OCI-LY1 (cell line): ENCODE results near the gene KCP.

ENCODE experiments used
- H2AFZ ChIP-seq: fragments of 200-600 bp; sonication (generic), shearing (Covaris generic); 2 replicates; pipeline ENCODE4 v1.6.0; 2014; ENCODE audit warnings: antibody characterized with exemption, mild to moderate bottlenecking, low read length
- H3F3A ChIP-seq: fragments of 200-600 bp; sonication (generic), shearing (Covaris generic); 2 replicates; pipeline ENCODE4 v1.6.0; 2014; ENCODE audit warnings: mild to moderate bottlenecking, antibody characterized with exemption, low read length, moderate library complexity; ENCODE audit not compliant: insufficient read depth
- H3K27ac ChIP-seq: fragments of 200-600 bp; sonication (generic); 2 replicates; pipeline ENCODE4 v1.5.1; 2014; ENCODE audit warnings: low read length, mixed run types, mild to moderate bottlenecking, low read depth; ENCODE audit not compliant: poor library complexity, severe bottlenecking
- H3K27me3 ChIP-seq: fragments of 200-600 bp; sonication (generic); 2 replicates; pipeline ENCODE4 v1.6.0; 2014; ENCODE audit warnings: antibody characterized with exemption, mild to moderate bottlenecking, low read length, moderate library complexity; ENCODE audit not compliant: insufficient read depth
- H3K36me3 ChIP-seq: fragments of 200-600 bp; sonication (generic); 2 replicates; pipeline ENCODE4 v1.6.1; 2014; ENCODE audit warnings: mild to moderate bottlenecking, antibody characterized with exemption, low read length, moderate library complexity, mixed read lengths; ENCODE audit not compliant: insufficient read depth
- H3K4me1 ChIP-seq: fragments of 200-600 bp; sonication (generic); 2 replicates; pipeline ENCODE4 v1.5.1; 2014; ENCODE audit warnings: mild to moderate bottlenecking, low read length, moderate library complexity; ENCODE audit not compliant: insufficient read depth, severe bottlenecking
- H3K4me2 ChIP-seq: fragments of 200-600 bp; sonication (generic), shearing (Covaris generic); 2 replicates; pipeline ENCODE4 v1.6.1; 2014; ENCODE audit warnings: low read length
- H3K4me3 ChIP-seq: fragments of 200-600 bp; sonication (generic); 2 replicates; pipeline ENCODE4 v1.5.1; 2014; ENCODE audit warnings: low read length, low read depth, mild to moderate bottlenecking, mixed read lengths; ENCODE audit not compliant: poor library complexity, severe bottlenecking
- H3K79me2 ChIP-seq: fragments of 200-600 bp; shearing (Covaris generic); 2 replicates; pipeline ENCODE4 v1.6.1; 2016; ENCODE audit warnings: mixed run types, low read length, mixed read lengths; ENCODE audit not compliant: insufficient read depth
- H3K9ac ChIP-seq: fragments of 200-600 bp; sonication (generic), shearing (Covaris generic); 2 replicates; pipeline ENCODE4 v1.6.1; 2014; ENCODE audit warnings: mild to moderate bottlenecking, low read length, mixed read lengths
- H3K9me2 ChIP-seq: fragments of 200-600 bp; sonication (generic), shearing (Covaris generic); 2 replicates; pipeline ENCODE4 v1.6.1; 2014; ENCODE audit warnings: low read depth, mild to moderate bottlenecking, low read length, mixed read lengths
- H3K9me3 ChIP-seq: fragments of 200-600 bp; shearing (Covaris generic); 2 replicates; pipeline ENCODE4 v1.6.1; 2014; ENCODE audit warnings: low read length, mixed read lengths
- H4K20me1 ChIP-seq: fragments of 200-600 bp; sonication (generic), shearing (Covaris generic); 2 replicates; pipeline ENCODE4 v1.6.0; 2016; ENCODE audit warnings: mild to moderate bottlenecking, low read length; ENCODE audit not compliant: insufficient read depth
- EZH2 ChIP-seq: fragments of 200-600 bp; sonication (generic), shearing (Covaris generic); IDR thresholded peaks from 2 replicates; pipeline ENCODE4 v1.8.0; 2017; ENCODE audit warnings: borderline replicate concordance, mixed run types, mild to moderate bottlenecking, antibody characterized with exemption, low read length, moderate library complexity, mixed read lengths
- TF ChIP-seq, protein P1 (sequence below): fragments of 200-600 bp; sonication (generic), shearing (Covaris generic); IDR thresholded peaks from 2 replicates; pipeline ENCODE4 v1.5.1; 2017; ENCODE audit warnings: mild to moderate bottlenecking, antibody characterized with exemption, low read length, moderate library complexity, mixed read lengths

The KCP gene

GRCh38 chr7:128932862-128933179 is 22.3 kb upstream of the KCP start:
- TF ChIP-seq EZH2 = no peak
- TF ChIP-seq, protein P1, sequence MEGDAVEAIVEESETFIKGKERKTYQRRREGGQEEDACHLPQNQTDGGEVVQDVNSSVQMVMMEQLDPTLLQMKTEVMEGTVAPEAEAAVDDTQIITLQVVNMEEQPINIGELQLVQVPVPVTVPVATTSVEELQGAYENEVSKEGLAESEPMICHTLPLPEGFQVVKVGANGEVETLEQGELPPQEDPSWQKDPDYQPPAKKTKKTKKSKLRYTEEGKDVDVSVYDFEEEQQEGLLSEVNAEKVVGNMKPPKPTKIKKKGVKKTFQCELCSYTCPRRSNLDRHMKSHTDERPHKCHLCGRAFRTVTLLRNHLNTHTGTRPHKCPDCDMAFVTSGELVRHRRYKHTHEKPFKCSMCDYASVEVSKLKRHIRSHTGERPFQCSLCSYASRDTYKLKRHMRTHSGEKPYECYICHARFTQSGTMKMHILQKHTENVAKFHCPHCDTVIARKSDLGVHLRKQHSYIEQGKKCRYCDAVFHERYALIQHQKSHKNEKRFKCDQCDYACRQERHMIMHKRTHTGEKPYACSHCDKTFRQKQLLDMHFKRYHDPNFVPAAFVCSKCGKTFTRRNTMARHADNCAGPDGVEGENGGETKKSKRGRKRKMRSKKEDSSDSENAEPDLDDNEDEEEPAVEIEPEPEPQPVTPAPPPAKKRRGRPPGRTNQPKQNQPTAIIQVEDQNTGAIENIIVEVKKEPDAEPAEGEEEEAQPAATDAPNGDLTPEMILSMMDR = no peak
- no peak overlapping the region for H3K4me3 ChIP-seq
- H3K79me2 ChIP-seq = no peaks in the 10 kb centered on the region
- no peak overlapping the region for H3K9ac ChIP-seq
- H3K4me1 ChIP-seq = peaks cover 14% of the 10 kb centered on the region
- H3K9me2 ChIP-seq = no peaks in the 10 kb centered on the region
- H2AFZ ChIP-seq = no peak overlapping the region
- no peaks in the 10 kb centered on the region for H4K20me1 ChIP-seq
- peak overlapping the region; percentile 12; the same call in 1 of the 2 replicates for H3K4me2 ChIP-seq
- peaks cover 21% of the 10 kb centered on the region; the same call in 1 of the 2 replicates for H3K27me3 ChIP-seq
- no peaks in the 10 kb centered on the region for H3K9me3 ChIP-seq
- no peak overlapping the region for H3K27ac ChIP-seq
- H3K36me3 ChIP-seq = no peaks in the 10 kb centered on the region
- no peaks in the 10 kb centered on the region for H3F3A ChIP-seq

- H3K36me3 ChIP-seq = no peaks in the 10 kb centered on the region
- no peaks in the 10 kb centered on the region for H3K79me2 ChIP-seq
- TF ChIP-seq, protein P1 = no peak
- TF ChIP-seq EZH2 = no peak
- H3K27ac ChIP-seq = no peak overlapping the region
- no peaks in the 10 kb centered on the region for H3K9me2 ChIP-seq
- H3K4me3 ChIP-seq = no peak overlapping the region
- no peaks in the 10 kb centered on the region for H4K20me1 ChIP-seq
- H3K4me2 ChIP-seq = no peak overlapping the region
- H2AFZ ChIP-seq = no peak overlapping the region
- H3K4me1 ChIP-seq = peaks cover 9% of the 10 kb centered on the region
- no peaks in the 10 kb centered on the region for H3F3A ChIP-seq
- peaks cover 16% of the 10 kb centered on the region; the same call in 1 of the 2 replicates for H3K27me3 ChIP-seq
- no peak overlapping the region for H3K9ac ChIP-seq
- no peaks in the 10 kb centered on the region for H3K9me3 ChIP-seq
These were observed 21.7 kb upstream of the KCP start for GRCh38 chr7:128931965-128932861.

GRCh38 chr7:128931190-128931798 is 20.8 kb upstream of the KCP start:
- no peak overlapping the region for H3K4me3 ChIP-seq
- peaks cover 11% of the 10 kb centered on the region; the same call in 1 of the 2 replicates for H3K27me3 ChIP-seq
- H2AFZ ChIP-seq = no peak overlapping the region
- H3K9me2 ChIP-seq = no peaks in the 10 kb centered on the region
- H3K4me2 ChIP-seq = no peak overlapping the region
- H3K36me3 ChIP-seq = no peaks in the 10 kb centered on the region
- no peak overlapping the region for H3K9ac ChIP-seq
- H3K9me3 ChIP-seq = no peaks in the 10 kb centered on the region
- no peaks in the 10 kb centered on the region for H3F3A ChIP-seq
- H3K4me1 ChIP-seq = peaks cover 9% of the 10 kb centered on the region
- no peak overlapping the region for H3K27ac ChIP-seq
- H4K20me1 ChIP-seq = no peaks in the 10 kb centered on the region
- H3K79me2 ChIP-seq = no peaks in the 10 kb centered on the region
- no peak for TF ChIP-seq EZH2
- TF ChIP-seq, protein P1 = no peak
